Body of pancreas (tissue), 4 donors: ENCODE data around the gene POU3F1.

Experiments
- CTCF ChIP-seq, 7 experiments: fragments of 450-650 bp in 4 of 7; fragments of 200-600 bp in 3 of 7; sonication (generic) in 3 of 7; IDR thresholded peaks; one replicate each; pipeline ENCODE4 v1.5.1; 2016 to 2019; ENCODE audit warnings: antibody characterized with exemption in 7 of 7
- POLR2A ChIP-seq, 3 donors: fragments of 450-650 bp; IDR thresholded peaks; one replicate each; pipeline ENCODE4 v1.6.1; 2016; ENCODE audit warnings: antibody characterized with exemption in 3 of 3, mild to moderate bottlenecking in 2 of 3

GRCh38 chr1:38029685-38030511 lies 16.7 kb downstream of the POU3F1 start:
- no peak for TF ChIP-seq CTCF (IDR thresholded peaks at IDR 0.05)
- peak in 1 of 3 donors; percentile 10 for TF ChIP-seq POLR2A (IDR thresholded peaks at IDR 0.05)
